Neural progenitor cell (in vitro differentiated cells): ENCODE measurements around the gene ANO10.

Experiments used
- CTCF ChIP-seq: fragments of 200-600 bp; sonication (generic); IDR thresholded peaks from 2 replicates; pipeline ENCODE4 v1.5.1; 2017; ENCODE audit warnings: antibody characterized with exemption, mild to moderate bottlenecking
- EZH2 ChIP-seq: fragments of 200-600 bp; sonication (generic); IDR thresholded peaks from 2 replicates; pipeline ENCODE4 v1.6.1; 2017; ENCODE audit warnings: antibody characterized with exemption, mild to moderate bottlenecking, moderate library complexity
- EZH2phosphoT487 ChIP-seq: fragments of 200-600 bp; sonication (generic); IDR thresholded peaks from 2 replicates; pipeline ENCODE4 v1.6.1; 2017; ENCODE audit warnings: antibody characterized with exemption

GRCh38 chr3:43436507-43437140, 185.2 kb downstream of the ANO10 start:
- no peak for TF ChIP-seq CTCF
- TF ChIP-seq EZH2phosphoT487: no peak
- TF ChIP-seq EZH2: no peak
